GM23338 (cell line): ENCODE results near the gene SND1. TPM values are rescaled to one million over a fixed set of nuclear protein-coding genes. Genes with fewer than 3 reads are reported as not detected.

Experiments used
- ATAC-seq: fragments of 200-7000 bp; cut with Tn5 transposase; 3 replicates; pipeline ENCODE4 v1.9.1; 2020
- DNase-seq: peaks from one replicate; pipeline ENCODE4 v3.0.0-alpha.2; 2015; ENCODE audit warnings: low spot score
- H2AFZ ChIP-seq: fragments of 200-600 bp; sonication (generic); 2 replicates; pipeline ENCODE4 v1.8.0; 2016; ENCODE audit warnings: antibody characterized with exemption, mild to moderate bottlenecking, moderate library complexity
- H3F3A ChIP-seq: fragments of 200-600 bp; sonication (generic); replicated peaks from 2 replicates; pipeline ENCODE4 v1.8.0; 2017; ENCODE audit warnings: antibody characterized with exemption, mixed run types, low read depth
- H3K27ac ChIP-seq: fragments of 200-600 bp; sonication (generic); 2 replicates; pipeline ENCODE4 v1.6.1; 2016; ENCODE audit warnings: low read depth
- H3K27me3 ChIP-seq: fragments of 200-600 bp; sonication (generic); 2 replicates; pipeline ENCODE4 v1.8.0; 2016; ENCODE audit warnings: mild to moderate bottlenecking, mixed run types, moderate library complexity; ENCODE audit not compliant: insufficient read depth
- H3K36me3 ChIP-seq: fragments of 200-600 bp; sonication (generic); 2 replicates; pipeline ENCODE4 v1.8.0; 2016; ENCODE audit warnings: mild to moderate bottlenecking; ENCODE audit not compliant: insufficient read depth
- H3K4me1 ChIP-seq: fragments of 200-600 bp; sonication (generic); 2 replicates; pipeline ENCODE4 v1.8.0; 2016; ENCODE audit warnings: mild to moderate bottlenecking, moderate library complexity; ENCODE audit not compliant: insufficient read depth
- H3K4me2 ChIP-seq: fragments of 200-600 bp; sonication (generic); 2 replicates; pipeline ENCODE4 v1.7.1; 2017; ENCODE audit warnings: mixed run types
- H3K4me3 ChIP-seq: fragments of 200-600 bp; sonication (generic); 2 replicates; pipeline ENCODE4 v1.6.1; 2016; ENCODE audit warnings: mixed run types
- H3K79me2 ChIP-seq: fragments of 200-600 bp; sonication (generic); replicated peaks from 2 replicates; pipeline ENCODE4 v1.8.0; 2017; ENCODE audit warnings: mild to moderate bottlenecking; ENCODE audit not compliant: insufficient read depth
- H3K9me2 ChIP-seq: fragments of 200-600 bp; sonication (generic); 2 replicates; pipeline ENCODE4 v1.8.0; 2017; ENCODE audit not compliant: insufficient read depth
- H4K20me1 ChIP-seq: fragments of 200-600 bp; sonication (generic); replicated peaks from 2 replicates; pipeline ENCODE4 v1.8.0; 2017; ENCODE audit warnings: mild to moderate bottlenecking; ENCODE audit not compliant: insufficient read depth
- H3K27ac Mint-ChIP-seq: 2 replicates; pipeline ENCODE4 v1.8.0; 2020; ENCODE audit warnings: inconsistent platforms, mild to moderate bottlenecking, moderate library complexity, mixed read lengths
- H3K27me3 Mint-ChIP-seq: 3 replicates; pipeline ENCODE4 v1.8.0; 2022; ENCODE audit warnings: low read depth, mild to moderate bottlenecking, moderate library complexity, mixed read lengths, inconsistent platforms; ENCODE audit not compliant: insufficient read depth, poor library complexity
- H3K36me3 Mint-ChIP-seq: 3 replicates; pipeline ENCODE4 v1.8.0; 2021; ENCODE audit warnings: low read depth, mild to moderate bottlenecking, inconsistent platforms, moderate library complexity, mixed read lengths
- H3K4me1 Mint-ChIP-seq: 3 replicates; pipeline ENCODE4 v1.8.0; 2020; ENCODE audit warnings: mild to moderate bottlenecking, inconsistent platforms, mixed read lengths
- H3K4me3 Mint-ChIP-seq: 3 replicates; pipeline ENCODE4 v1.8.0; 2021; ENCODE audit warnings: moderate library complexity, mild to moderate bottlenecking, inconsistent platforms, mixed read lengths
- H3K9me3 Mint-ChIP-seq: 3 replicates; pipeline ENCODE4 v1.8.0; 2020; ENCODE audit warnings: moderate library complexity, mild to moderate bottlenecking, inconsistent platforms, mixed read lengths
- CREB1 ChIP-seq: fragments of 250-450 bp; sonication (Bioruptor Pico); IDR thresholded peaks from 2 replicates; pipeline ENCODE4 v1.5.0; 2020; ENCODE audit warnings: low read depth, mild to moderate bottlenecking, moderate library complexity
- JUNB ChIP-seq: IDR thresholded peaks from one replicate; pipeline ENCODE4 v1.6.1; 2016; ENCODE audit warnings: antibody characterized with exemption; ENCODE audit not compliant: unreplicated experiment
- NANOG ChIP-seq: IDR thresholded peaks from 2 replicates; pipeline ENCODE4 v1.6.1; 2016; ENCODE audit warnings: antibody characterized with exemption, borderline replicate concordance
- STAT1 ChIP-seq: IDR thresholded peaks from one replicate; pipeline ENCODE4 v1.6.1; 2016; ENCODE audit warnings: antibody characterized with exemption; ENCODE audit not compliant: unreplicated experiment
- ZNF114 ChIP-seq: fragments of 250-450 bp; sonication (Bioruptor Pico); IDR thresholded peaks from 2 replicates; pipeline ENCODE4 v1.5.0; 2020; ENCODE audit warnings: mild to moderate bottlenecking, moderate library complexity
- ZNF331 ChIP-seq: fragments of 250-450 bp; sonication (Bioruptor Pico); IDR thresholded peaks from 2 replicates; pipeline ENCODE4 v1.5.0; 2020; ENCODE audit warnings: low read depth, mild to moderate bottlenecking, moderate library complexity
- polyA plus RNA-seq: library from polyadenylated mRNA; unstranded; fragments of >200 nt; fragmentation: Nextera tagmentation; extraction: Ambion mirVana; gene quantifications from 2 replicates; pipeline ENCODE4 v1.2.1, GENCODE V29; 2016
- total RNA-seq: library from RNA; depleted of rRNA; stranded (reverse); fragments of >200 nt; shearing (Covaris generic); gene quantifications from 2 replicates; pipeline ENCODE4 v1.2.3, GENCODE V29; 2014
- TF ChIP-seq, protein P1 (sequence below): IDR thresholded peaks from one replicate; pipeline ENCODE4 v1.6.1; 2018; ENCODE audit warnings: antibody characterized with exemption; ENCODE audit not compliant: unreplicated experiment
- TF ChIP-seq, protein P2 (sequence below): IDR thresholded peaks from 2 replicates; pipeline ENCODE4 v1.6.1; 2016; ENCODE audit warnings: antibody characterized with exemption
- TF ChIP-seq, protein P3 (sequence below), 2 experiments: fragments of 200-600 bp in 1 of 2; sonication (generic) in 1 of 2; conservative IDR thresholded peaks; 2 replicates each; pipeline versions ENCODE4 v1.5.1 to v1.6.1; 2016 to 2017; ENCODE audit warnings: antibody characterized with exemption in 2 of 2, low read depth in 2 of 2, mild to moderate bottlenecking in 2 of 2, moderate library complexity in 1 of 2

Gene SND1
- total and polyA plus RNA-seq, 2 experiments from 2014 or later = 107 to 254 TPM

DNA sequence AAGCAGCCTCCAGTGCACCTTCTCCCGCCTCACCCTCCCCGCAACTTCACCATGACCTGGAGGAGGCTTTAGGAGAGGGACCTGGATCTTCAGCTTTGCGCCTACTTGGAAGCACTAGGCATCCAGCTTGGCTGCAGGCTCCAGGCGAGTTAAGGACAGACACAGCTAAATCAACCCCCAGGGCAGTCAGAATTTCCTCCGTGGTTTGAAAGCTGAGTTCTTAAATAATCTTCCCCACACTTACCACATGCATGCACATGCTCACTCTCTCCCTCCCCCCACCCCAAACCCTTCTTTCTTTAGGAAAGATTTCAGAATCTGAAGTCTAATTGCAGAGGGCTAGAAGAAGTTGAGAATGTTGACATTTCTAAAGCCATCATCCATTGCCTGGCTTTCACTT, 416.0 kb downstream of the SND1 start:
- Histone ChIP-seq H3K79me2 (no peaks in the 10 kb centered on the region), H3K9me2 (no peaks in the 10 kb centered on the region), H2AFZ (no peak overlapping the region), H3F3A (no peaks in the 10 kb centered on the region), H4K20me1 (peaks cover 4% of the 10 kb centered on the region), H3K4me3 (no peak overlapping the region), H3K27me3 (no peaks in the 10 kb centered on the region), H3K36me3 (no peaks in the 10 kb centered on the region), H3K4me2 (no peak overlapping the region), H3K4me1 (no peaks in the 10 kb centered on the region), H3K27ac (no peak overlapping the region)
- Mint-ChIP-seq H3K4me3 (no peak overlapping the region), H3K9me3 (no peaks in the 10 kb centered on the region), H3K27ac (0 out of 2 replicates have a peak overlapping the region, but pooled peaks have one; percentile 12), H3K27me3 (peaks cover 14% of the 10 kb centered on the region), H3K36me3 (no peaks in the 10 kb centered on the region; the same call in 2 of the 3 replicates), H3K4me1 (peaks cover 20% of the 10 kb centered on the region)
- no peak for DNase-seq
- no peak for ATAC-seq
- TF ChIP-seq CREB1 = no peak
- TF ChIP-seq, protein P1, sequence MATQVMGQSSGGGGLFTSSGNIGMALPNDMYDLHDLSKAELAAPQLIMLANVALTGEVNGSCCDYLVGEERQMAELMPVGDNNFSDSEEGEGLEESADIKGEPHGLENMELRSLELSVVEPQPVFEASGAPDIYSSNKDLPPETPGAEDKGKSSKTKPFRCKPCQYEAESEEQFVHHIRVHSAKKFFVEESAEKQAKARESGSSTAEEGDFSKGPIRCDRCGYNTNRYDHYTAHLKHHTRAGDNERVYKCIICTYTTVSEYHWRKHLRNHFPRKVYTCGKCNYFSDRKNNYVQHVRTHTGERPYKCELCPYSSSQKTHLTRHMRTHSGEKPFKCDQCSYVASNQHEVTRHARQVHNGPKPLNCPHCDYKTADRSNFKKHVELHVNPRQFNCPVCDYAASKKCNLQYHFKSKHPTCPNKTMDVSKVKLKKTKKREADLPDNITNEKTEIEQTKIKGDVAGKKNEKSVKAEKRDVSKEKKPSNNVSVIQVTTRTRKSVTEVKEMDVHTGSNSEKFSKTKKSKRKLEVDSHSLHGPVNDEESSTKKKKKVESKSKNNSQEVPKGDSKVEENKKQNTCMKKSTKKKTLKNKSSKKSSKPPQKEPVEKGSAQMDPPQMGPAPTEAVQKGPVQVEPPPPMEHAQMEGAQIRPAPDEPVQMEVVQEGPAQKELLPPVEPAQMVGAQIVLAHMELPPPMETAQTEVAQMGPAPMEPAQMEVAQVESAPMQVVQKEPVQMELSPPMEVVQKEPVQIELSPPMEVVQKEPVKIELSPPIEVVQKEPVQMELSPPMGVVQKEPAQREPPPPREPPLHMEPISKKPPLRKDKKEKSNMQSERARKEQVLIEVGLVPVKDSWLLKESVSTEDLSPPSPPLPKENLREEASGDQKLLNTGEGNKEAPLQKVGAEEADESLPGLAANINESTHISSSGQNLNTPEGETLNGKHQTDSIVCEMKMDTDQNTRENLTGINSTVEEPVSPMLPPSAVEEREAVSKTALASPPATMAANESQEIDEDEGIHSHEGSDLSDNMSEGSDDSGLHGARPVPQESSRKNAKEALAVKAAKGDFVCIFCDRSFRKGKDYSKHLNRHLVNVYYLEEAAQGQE = no peak
- TF ChIP-seq ZNF114 (CRISPR knock-in tag) = no peak
- TF ChIP-seq, protein P2, sequence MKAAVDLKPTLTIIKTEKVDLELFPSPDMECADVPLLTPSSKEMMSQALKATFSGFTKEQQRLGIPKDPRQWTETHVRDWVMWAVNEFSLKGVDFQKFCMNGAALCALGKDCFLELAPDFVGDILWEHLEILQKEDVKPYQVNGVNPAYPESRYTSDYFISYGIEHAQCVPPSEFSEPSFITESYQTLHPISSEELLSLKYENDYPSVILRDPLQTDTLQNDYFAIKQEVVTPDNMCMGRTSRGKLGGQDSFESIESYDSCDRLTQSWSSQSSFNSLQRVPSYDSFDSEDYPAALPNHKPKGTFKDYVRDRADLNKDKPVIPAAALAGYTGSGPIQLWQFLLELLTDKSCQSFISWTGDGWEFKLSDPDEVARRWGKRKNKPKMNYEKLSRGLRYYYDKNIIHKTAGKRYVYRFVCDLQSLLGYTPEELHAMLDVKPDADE = no peak
- no peak for TF ChIP-seq NANOG
- TF ChIP-seq JUNB = no peak

DNA sequence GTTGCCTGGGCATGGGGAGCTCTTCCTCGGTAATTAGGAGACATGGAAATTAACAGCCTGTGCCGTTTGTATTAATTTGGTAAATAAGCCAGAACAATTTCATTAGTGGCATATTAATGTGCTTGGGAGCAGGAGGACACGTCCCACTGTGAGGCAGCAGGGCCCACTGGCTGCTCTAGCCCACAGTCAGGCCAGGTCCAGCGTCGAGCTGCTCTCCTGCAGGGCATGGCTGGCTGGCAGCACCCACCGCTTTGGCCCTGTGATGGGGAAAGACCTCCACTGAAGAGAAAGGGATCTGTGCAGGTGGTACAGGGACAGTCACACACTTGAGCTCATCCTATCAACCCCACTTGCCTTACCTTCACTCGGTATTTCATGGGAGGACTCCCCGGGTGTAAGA, 416.8 kb downstream of the SND1 start:
- Mint-ChIP-seq H3K9me3 (no peaks in the 10 kb centered on the region), H3K27ac (no peak overlapping the region), H3K36me3 (no peaks in the 10 kb centered on the region; the same call in 2 of the 3 replicates), H3K27me3 (peaks cover 14% of the 10 kb centered on the region), H3K4me1 (peaks cover 25% of the 10 kb centered on the region), H3K4me3 (no peak overlapping the region)
- Histone ChIP-seq H3K4me2 (no peak overlapping the region), H3K79me2 (no peaks in the 10 kb centered on the region), H4K20me1 (peaks cover 4% of the 10 kb centered on the region), H3K27me3 (no peaks in the 10 kb centered on the region), H2AFZ (no peak overlapping the region), H3K27ac (no peak overlapping the region), H3K4me1 (no peaks in the 10 kb centered on the region), H3K36me3 (no peaks in the 10 kb centered on the region), H3F3A (no peaks in the 10 kb centered on the region), H3K4me3 (no peak overlapping the region), H3K9me2 (no peaks in the 10 kb centered on the region)
- ATAC-seq (no peak), DNase-seq (no peak)
- TF ChIP-seq, protein P2 = no peak
- no peak for TF ChIP-seq ZNF331
- TF ChIP-seq NANOG = no peak
- TF ChIP-seq, protein P3, sequence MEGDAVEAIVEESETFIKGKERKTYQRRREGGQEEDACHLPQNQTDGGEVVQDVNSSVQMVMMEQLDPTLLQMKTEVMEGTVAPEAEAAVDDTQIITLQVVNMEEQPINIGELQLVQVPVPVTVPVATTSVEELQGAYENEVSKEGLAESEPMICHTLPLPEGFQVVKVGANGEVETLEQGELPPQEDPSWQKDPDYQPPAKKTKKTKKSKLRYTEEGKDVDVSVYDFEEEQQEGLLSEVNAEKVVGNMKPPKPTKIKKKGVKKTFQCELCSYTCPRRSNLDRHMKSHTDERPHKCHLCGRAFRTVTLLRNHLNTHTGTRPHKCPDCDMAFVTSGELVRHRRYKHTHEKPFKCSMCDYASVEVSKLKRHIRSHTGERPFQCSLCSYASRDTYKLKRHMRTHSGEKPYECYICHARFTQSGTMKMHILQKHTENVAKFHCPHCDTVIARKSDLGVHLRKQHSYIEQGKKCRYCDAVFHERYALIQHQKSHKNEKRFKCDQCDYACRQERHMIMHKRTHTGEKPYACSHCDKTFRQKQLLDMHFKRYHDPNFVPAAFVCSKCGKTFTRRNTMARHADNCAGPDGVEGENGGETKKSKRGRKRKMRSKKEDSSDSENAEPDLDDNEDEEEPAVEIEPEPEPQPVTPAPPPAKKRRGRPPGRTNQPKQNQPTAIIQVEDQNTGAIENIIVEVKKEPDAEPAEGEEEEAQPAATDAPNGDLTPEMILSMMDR (conservative IDR thresholded peaks at IDR 0.05; ENCODE audit: low read depth in 2 of 2) = no peak
- no peak for TF ChIP-seq CREB1
- TF ChIP-seq STAT1 = no peak
